DOHH2 (cell line): ENCODE measurements around the gene PPP4R3A.

ENCODE experiments used
- H3F3A ChIP-seq: fragments of 200-600 bp; sonication (generic), shearing (Covaris generic); 2 replicates; pipeline ENCODE4 v1.6.0; 2016; ENCODE audit warnings: antibody characterized with exemption, mild to moderate bottlenecking; ENCODE audit not compliant: control insufficient read depth, insufficient read depth
- H3K27ac ChIP-seq: fragments of 200-600 bp; sonication (generic); 2 replicates; pipeline ENCODE4 v1.5.1; 2014; ENCODE audit warnings: low read depth, mild to moderate bottlenecking, low read length, moderate library complexity
- H3K27me3 ChIP-seq: fragments of 200-600 bp; sonication (generic); 2 replicates; pipeline ENCODE4 v1.6.1; 2014; ENCODE audit warnings: mild to moderate bottlenecking, low read length, mixed read lengths; ENCODE audit not compliant: control insufficient read depth
- H3K36me3 ChIP-seq: fragments of 200-600 bp; sonication (generic); 2 replicates; pipeline ENCODE4 v1.6.1; 2014; ENCODE audit warnings: mild to moderate bottlenecking, low read length, moderate library complexity, mixed read lengths; ENCODE audit not compliant: control insufficient read depth
- H3K4me1 ChIP-seq: fragments of 200-600 bp; sonication (generic); 2 replicates; pipeline ENCODE4 v1.6.1; 2014; ENCODE audit warnings: mild to moderate bottlenecking, low read length, mixed read lengths; ENCODE audit not compliant: control insufficient read depth
- H3K4me2 ChIP-seq: fragments of 200-600 bp; sonication (generic); 2 replicates; pipeline ENCODE4 v1.6.0; 2014; ENCODE audit warnings: mild to moderate bottlenecking, low read length, moderate library complexity
- H3K4me3 ChIP-seq: fragments of 200-600 bp; sonication (generic); 2 replicates; pipeline ENCODE4 v1.5.1; 2014; ENCODE audit warnings: mild to moderate bottlenecking, low read length, mixed read lengths
- H3K79me2 ChIP-seq: fragments of 200-600 bp; sonication (generic); 2 replicates; pipeline ENCODE4 v1.6.1; 2014; ENCODE audit warnings: mild to moderate bottlenecking, low read length, mixed read lengths; ENCODE audit not compliant: control insufficient read depth
- H3K9me2 ChIP-seq: fragments of 200-600 bp; sonication (generic); replicated peaks from 2 replicates; pipeline ENCODE4 v1.6.1; 2014; ENCODE audit warnings: mild to moderate bottlenecking, low read length, mixed read lengths; ENCODE audit not compliant: control insufficient read depth
- H3K9me3 ChIP-seq: fragments of 200-600 bp; sonication (generic); 2 replicates; pipeline ENCODE4 v1.6.1; 2014; ENCODE audit warnings: antibody characterized with exemption, low read length, mixed read lengths; ENCODE audit not compliant: control insufficient read depth, insufficient read depth
- H4K20me1 ChIP-seq: fragments of 200-600 bp; sonication (generic); 2 replicates; pipeline ENCODE4 v1.6.0; 2014; ENCODE audit warnings: low read depth, mild to moderate bottlenecking, antibody characterized with exemption, low read length, moderate library complexity; ENCODE audit not compliant: control insufficient read depth, insufficient read depth
- CTCF ChIP-seq: fragments of 200-600 bp; sonication (generic); IDR thresholded peaks from one replicate; pipeline ENCODE4 v1.5.1; 2014; ENCODE audit warnings: antibody characterized with exemption, mild to moderate bottlenecking, low read depth, low read length; ENCODE audit not compliant: poor library complexity, severe bottlenecking
- EZH2phosphoT487 ChIP-seq: fragments of 200-600 bp; sonication (generic); IDR thresholded peaks from 2 replicates; pipeline ENCODE4 v1.6.1; 2017; ENCODE audit warnings: borderline replicate concordance, mild to moderate bottlenecking, antibody characterized with exemption, low read length, moderate library complexity, mixed read lengths

Gene PPP4R3A

GRCh38 chr14:91454580-91454979, 55.5 kb downstream of the PPP4R3A start:
- Histone ChIP-seq H3K79me2 (no peaks in the 10 kb centered on the region), H3K27me3 (no peaks in the 10 kb centered on the region), H3K36me3 (peaks cover 45% of the 10 kb centered on the region), H3K4me2 (no peak overlapping the region), H3K4me1 (no peaks in the 10 kb centered on the region), H3K9me2 (no peaks in the 10 kb centered on the region), H3K9me3 (no peaks in the 10 kb centered on the region), H3K27ac (no peak overlapping the region), H3F3A (peaks cover 23% of the 10 kb centered on the region), H3K4me3 (no peak overlapping the region), H4K20me1 (no peaks in the 10 kb centered on the region; the same call in 1 of the 2 replicates)
- TF ChIP-seq EZH2phosphoT487 (no peak), CTCF (no peak)

GRCh38 chr14:91454155-91454554, 56.0 kb downstream of the PPP4R3A start:
- Histone ChIP-seq H3F3A (peaks cover 23% of the 10 kb centered on the region), H3K4me2 (no peak overlapping the region), H3K4me1 (no peaks in the 10 kb centered on the region), H3K9me3 (no peaks in the 10 kb centered on the region), H3K4me3 (no peak overlapping the region), H3K27me3 (no peaks in the 10 kb centered on the region), H3K79me2 (no peaks in the 10 kb centered on the region), H4K20me1 (no peaks in the 10 kb centered on the region; the same call in 1 of the 2 replicates), H3K9me2 (no peaks in the 10 kb centered on the region), H3K36me3 (peaks cover 41% of the 10 kb centered on the region), H3K27ac (no peak overlapping the region)
- no peak for TF ChIP-seq CTCF
- no peak for TF ChIP-seq EZH2phosphoT487

GRCh38 chr14:91453744-91454143, 56.4 kb downstream of the PPP4R3A start:
- Histone ChIP-seq H3K36me3 (peaks cover 37% of the 10 kb centered on the region), H3K4me3 (no peak overlapping the region), H3F3A (peaks cover 23% of the 10 kb centered on the region)

More at GRCh38 chr14:91453744-91454143, 56.4 kb downstream of the PPP4R3A start:
- no peaks in the 10 kb centered on the region for H3K27me3 ChIP-seq
- H3K9me3 ChIP-seq = no peaks in the 10 kb centered on the region
- no peak overlapping the region for H3K27ac ChIP-seq
- no peak overlapping the region for H3K4me2 ChIP-seq
- no peak for TF ChIP-seq CTCF
- no peak for TF ChIP-seq EZH2phosphoT487
- H3K4me1 ChIP-seq = no peaks in the 10 kb centered on the region
- H3K79me2 ChIP-seq = no peaks in the 10 kb centered on the region
- H3K9me2 ChIP-seq = no peaks in the 10 kb centered on the region
- H4K20me1 ChIP-seq = no peaks in the 10 kb centered on the region; the same call in 1 of the 2 replicates
